Epithelial cell of proximal tubule (primary cell): ENCODE results near the gene TENM4. TPM values are rescaled to one million over a fixed set of nuclear protein-coding genes. Genes with fewer than 3 reads are reported as not detected.
A peak's percentile ranks its signal among the peaks of the same experiment; 100 is the strongest.

ENCODE experiments used
- DNase-seq: peaks from one replicate; pipeline ENCODE4 v3.0.0-alpha.2; 2011; ENCODE audit warnings: low read depth
- H3K4me3 ChIP-seq: 2 replicates; pipeline ENCODE4 v1.5.1; 2011; ENCODE audit warnings: low read depth, mild to moderate bottlenecking, low read length
- CTCF ChIP-seq: conservative IDR thresholded peaks from 2 replicates; pipeline ENCODE4 v1.5.1; 2012; ENCODE audit warnings: low read depth, mild to moderate bottlenecking, low read length
- total RNA-seq: library from RNA; depleted of rRNA; stranded (reverse); fragments of >200 nt; gene quantifications from 2 replicates; pipeline ENCODE4 v1.2.3, GENCODE V29; 2015

Gene TENM4
- total RNA-seq, 1 donor from 2014 or later: 22.2 TPM

DNA sequence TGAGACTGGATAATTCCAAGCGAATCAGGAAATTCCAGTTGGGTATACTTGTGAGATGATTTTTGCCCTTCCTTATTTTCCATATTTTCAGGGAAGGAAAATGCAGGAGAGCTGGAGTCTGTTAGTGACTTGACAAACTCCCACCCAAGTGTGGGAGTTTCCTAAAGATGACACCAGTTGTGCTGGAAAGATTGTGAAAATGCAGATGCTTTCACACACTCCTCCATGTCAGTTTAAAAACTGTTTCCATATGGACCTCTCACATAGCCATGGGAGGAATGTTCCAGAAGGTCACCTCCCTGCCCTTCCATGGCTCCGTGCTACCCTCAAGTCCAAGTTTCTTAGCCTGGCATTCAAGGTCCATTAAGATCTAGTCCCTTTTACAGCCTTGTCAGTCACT is 515.4 kb downstream of the TENM4 start:
- no peak overlapping the region for H3K4me3 ChIP-seq
- no peak for TF ChIP-seq CTCF
- no peak for DNase-seq

- TF ChIP-seq CTCF: no peak
- no peak overlapping the region for H3K4me3 ChIP-seq
- no peak for DNase-seq
Observed at GRCh38 chr11:78922859-78923625, 517.8 kb downstream of the TENM4 start.

- DNase-seq: no peak
- H3K4me3 ChIP-seq: no peak overlapping the region
- no peak for TF ChIP-seq CTCF
Observed at GRCh38 chr11:78921509-78921908, 519.3 kb downstream of the TENM4 start.

- no peak for DNase-seq
- no peak overlapping the region for H3K4me3 ChIP-seq
- TF ChIP-seq CTCF: no peak
Observed at GRCh38 chr11:78920329-78920728, 520.5 kb downstream of the TENM4 start.

GRCh38 chr11:78916759-78917158 is 524.1 kb downstream of the TENM4 start:
- TF ChIP-seq CTCF: peak; percentile 18
- no peak overlapping the region for H3K4me3 ChIP-seq
- DNase-seq: no peak

GRCh38 chr11:78914503-78914902 is 526.3 kb downstream of the TENM4 start:
- no peak overlapping the region for H3K4me3 ChIP-seq
- TF ChIP-seq CTCF: no peak

DNA sequence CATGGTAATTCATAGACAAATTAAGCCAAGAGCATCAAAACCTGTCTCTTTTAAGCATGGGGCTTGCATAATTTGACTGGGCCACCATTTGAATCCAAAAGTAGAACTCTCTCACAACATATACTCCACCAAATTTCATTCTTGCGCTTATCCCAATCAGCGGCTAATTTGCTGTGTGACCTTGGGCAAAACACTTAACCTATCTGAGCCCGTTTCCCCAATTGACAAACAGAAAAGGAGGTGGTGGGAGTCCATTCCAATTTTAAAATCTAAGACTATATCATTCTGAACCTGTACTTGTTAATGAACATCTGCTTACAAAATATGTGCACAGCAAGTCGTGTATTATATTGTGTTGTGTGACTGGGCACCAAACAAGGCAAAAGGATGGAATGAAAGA is 528.1 kb downstream of the TENM4 start:
- no peak for DNase-seq
- no peak for TF ChIP-seq CTCF

More at GRCh38 chr11:78914503-78914902, 526.3 kb downstream of the TENM4 start:
- no peak for DNase-seq

More for the DNA sequence above, 528.1 kb downstream of the TENM4 start:
- H3K4me3 ChIP-seq: no peak overlapping the region
